Fibroblast of lung (primary cell): ENCODE results near the gene NEUROG2. TPM values are rescaled to one million over a fixed set of nuclear protein-coding genes. Genes with fewer than 3 reads are reported as not detected.

ENCODE experiments used
- DNase-seq, 2 donors: peaks; one replicate each; pipeline versions ENCODE4 v3.0.0 to v3.0.0-alpha.2; 2010; ENCODE audit warnings: low read depth in 2 of 2
- H2AFZ ChIP-seq: 2 replicates; pipeline ENCODE4 v1.5.1; 2012; ENCODE audit warnings: low read length, control low read depth, inconsistent platforms
- H3K27ac ChIP-seq: 2 replicates; pipeline ENCODE4 v1.5.1; 2011; ENCODE audit warnings: low read length, control low read depth; ENCODE audit not compliant: insufficient read depth
- H3K27me3 ChIP-seq: 2 replicates; pipeline ENCODE4 v1.5.1; 2011; ENCODE audit warnings: mild to moderate bottlenecking, low read length; ENCODE audit not compliant: control insufficient read depth, insufficient read depth
- H3K36me3 ChIP-seq: 2 replicates; pipeline ENCODE4 v1.5.1; 2011; ENCODE audit warnings: low read length; ENCODE audit not compliant: control insufficient read depth, insufficient read depth
- H3K4me1 ChIP-seq: 2 replicates; pipeline ENCODE4 v1.5.1; 2011; ENCODE audit warnings: low read length; ENCODE audit not compliant: control insufficient read depth, insufficient read depth; ENCODE audit errors: extremely low read depth
- H3K4me2 ChIP-seq: 2 replicates; pipeline ENCODE4 v1.5.1; 2011; ENCODE audit warnings: low read length, control low read depth; ENCODE audit not compliant: insufficient read depth; ENCODE audit errors: extremely low read depth
- H3K4me3 ChIP-seq, 4 experiments: fragments of 200-600 bp in 1 of 4; sonication (generic) in 1 of 4; replicated peaks in 1 of 4; 2 replicates each; pipeline ENCODE4 v1.5.1; 2011 to 2016; ENCODE audit warnings: low read length in 4 of 4, low read depth in 3 of 4, mild to moderate bottlenecking in 3 of 4, control low read depth in 2 of 4, inconsistent platforms in 1 of 4, mixed read lengths in 1 of 4; ENCODE audit not compliant: insufficient read depth in 1 of 4; ENCODE audit errors: control extremely low read depth in 1 of 4
- H3K79me2 ChIP-seq: 2 replicates; pipeline ENCODE4 v1.5.1; 2012; ENCODE audit warnings: mild to moderate bottlenecking, low read length, inconsistent platforms; ENCODE audit not compliant: control insufficient read depth, insufficient read depth
- H3K9ac ChIP-seq: 2 replicates; pipeline ENCODE4 v1.5.1; 2011; ENCODE audit warnings: mild to moderate bottlenecking, low read length, control low read depth; ENCODE audit not compliant: insufficient read depth
- H3K9me3 ChIP-seq: 2 replicates; pipeline ENCODE4 v1.5.1; 2012; ENCODE audit warnings: low read depth, low read length; ENCODE audit not compliant: control insufficient read depth, insufficient read depth
- H4K20me1 ChIP-seq: 2 replicates; pipeline ENCODE4 v1.5.1; 2011; ENCODE audit warnings: low read length; ENCODE audit not compliant: control insufficient read depth, insufficient read depth; ENCODE audit errors: extremely low read depth
- EZH2 ChIP-seq: IDR thresholded peaks from 2 replicates; pipeline ENCODE4 v1.5.1; 2012; ENCODE audit warnings: low read length, control low read depth, mild to moderate bottlenecking; ENCODE audit errors: missing control alignments
- polyA plus RNA-seq, 2 donors: library from polyadenylated mRNA; depleted of rRNA in 1 of 2; stranded (reverse) in 1 of 2; unstranded in 1 of 2; fragments of >200 nt; gene quantifications; 2 replicates each; pipeline ENCODE4 v1.2.1, GENCODE V29; 2011 to 2012; ENCODE audit warnings: missing spikeins in 1 of 2
- total RNA-seq: library from RNA; depleted of rRNA; stranded (reverse); fragments of >200 nt; gene quantifications from 2 replicates; pipeline ENCODE4 v1.2.1, GENCODE V29; 2014
- TF ChIP-seq, protein P1 (sequence below), 2 donors: IDR thresholded peaks in 1 of 2; conservative IDR thresholded peaks in 1 of 2; 1 replicate in 1 of 2; 2 replicates in 1 of 2; pipeline ENCODE4 v1.5.1; 2011 to 2012; ENCODE audit warnings: low read length in 2 of 2, control low read depth in 1 of 2, inconsistent platforms in 1 of 2, low read depth in 1 of 2, mild to moderate bottlenecking in 1 of 2

NEUROG2 gene
- total and polyA plus RNA-seq, 2 donors (not counting 1 experiment from before 2014, with no cell fraction given), result not detected

GRCh38 chr4:112550728-112551127 is 34.7 kb upstream of the NEUROG2 start:
- Histone ChIP-seq H3K27ac (no peak overlapping the region), H3K4me1 (peaks cover 2% of the 10 kb centered on the region), H3K27me3 (no peaks in the 10 kb centered on the region), H4K20me1 (no peaks in the 10 kb centered on the region), H2AFZ (no peak overlapping the region), H3K9ac (no peak overlapping the region), H3K79me2 (no peaks in the 10 kb centered on the region), H3K9me3 (no peaks in the 10 kb centered on the region), H3K4me3 (no peak overlapping the region), H3K4me2 (no peak overlapping the region), H3K36me3 (no peaks in the 10 kb centered on the region)
- DNase-seq, result peak; percentile 11 to 85
- TF ChIP-seq, protein P1, sequence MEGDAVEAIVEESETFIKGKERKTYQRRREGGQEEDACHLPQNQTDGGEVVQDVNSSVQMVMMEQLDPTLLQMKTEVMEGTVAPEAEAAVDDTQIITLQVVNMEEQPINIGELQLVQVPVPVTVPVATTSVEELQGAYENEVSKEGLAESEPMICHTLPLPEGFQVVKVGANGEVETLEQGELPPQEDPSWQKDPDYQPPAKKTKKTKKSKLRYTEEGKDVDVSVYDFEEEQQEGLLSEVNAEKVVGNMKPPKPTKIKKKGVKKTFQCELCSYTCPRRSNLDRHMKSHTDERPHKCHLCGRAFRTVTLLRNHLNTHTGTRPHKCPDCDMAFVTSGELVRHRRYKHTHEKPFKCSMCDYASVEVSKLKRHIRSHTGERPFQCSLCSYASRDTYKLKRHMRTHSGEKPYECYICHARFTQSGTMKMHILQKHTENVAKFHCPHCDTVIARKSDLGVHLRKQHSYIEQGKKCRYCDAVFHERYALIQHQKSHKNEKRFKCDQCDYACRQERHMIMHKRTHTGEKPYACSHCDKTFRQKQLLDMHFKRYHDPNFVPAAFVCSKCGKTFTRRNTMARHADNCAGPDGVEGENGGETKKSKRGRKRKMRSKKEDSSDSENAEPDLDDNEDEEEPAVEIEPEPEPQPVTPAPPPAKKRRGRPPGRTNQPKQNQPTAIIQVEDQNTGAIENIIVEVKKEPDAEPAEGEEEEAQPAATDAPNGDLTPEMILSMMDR (conservative IDR thresholded peaks at IDR 0.05 in 1 of 2, IDR thresholded peaks at IDR 0.05 in 1 of 2; ENCODE audit: low read depth in 1 of 2, low read length in 2 of 2), result no peak
- no peak for TF ChIP-seq EZH2

GRCh38 chr4:112546476-112546875 is 30.5 kb upstream of the NEUROG2 start:
- no peak overlapping the region for H2AFZ ChIP-seq
- H3K36me3 ChIP-seq, result no peaks in the 10 kb centered on the region
- no peak overlapping the region for H3K4me2 ChIP-seq
- no peaks in the 10 kb centered on the region for H3K9me3 ChIP-seq
- H3K9ac ChIP-seq, result no peak overlapping the region
- H4K20me1 ChIP-seq, result no peaks in the 10 kb centered on the region
- no peaks in the 10 kb centered on the region for H3K79me2 ChIP-seq
- no peak for DNase-seq
- H3K4me3 ChIP-seq, result no peak overlapping the region
- no peak overlapping the region for H3K27ac ChIP-seq
- TF ChIP-seq, protein P1 (conservative IDR thresholded peaks at IDR 0.05 in 1 of 2, IDR thresholded peaks at IDR 0.05 in 1 of 2; ENCODE audit: low read depth in 1 of 2, low read length in 2 of 2), result no peak
- TF ChIP-seq EZH2, result no peak
- no peaks in the 10 kb centered on the region for H3K27me3 ChIP-seq
- no peaks in the 10 kb centered on the region for H3K4me1 ChIP-seq

- H3K27me3 ChIP-seq, result no peaks in the 10 kb centered on the region
- H3K4me1 ChIP-seq, result no peaks in the 10 kb centered on the region
- no peak overlapping the region for H3K4me2 ChIP-seq
- TF ChIP-seq EZH2, result no peak
- TF ChIP-seq, protein P1 (conservative IDR thresholded peaks at IDR 0.05 in 1 of 2, IDR thresholded peaks at IDR 0.05 in 1 of 2; ENCODE audit: low read depth in 1 of 2, low read length in 2 of 2), result no peak
- H3K9me3 ChIP-seq, result no peaks in the 10 kb centered on the region
- H3K36me3 ChIP-seq, result no peaks in the 10 kb centered on the region
- no peak overlapping the region for H3K4me3 ChIP-seq
- no peaks in the 10 kb centered on the region for H3K79me2 ChIP-seq
- H2AFZ ChIP-seq, result no peak overlapping the region
- no peak for DNase-seq
- no peak overlapping the region for H3K9ac ChIP-seq
- H4K20me1 ChIP-seq, result no peaks in the 10 kb centered on the region
- no peak overlapping the region for H3K27ac ChIP-seq
Observed at GRCh38 chr4:112545346-112545745, 29.4 kb upstream of the NEUROG2 start.
